HepG2 (cell line): ENCODE data around the gene SGSM1. TPM values are rescaled to one million over a fixed set of nuclear protein-coding genes. Genes with fewer than 3 reads are reported as not detected.

ENCODE experiments used
- ATAC-seq: fragments of 200-7000 bp; cut with Tn5 transposase; 3 replicates; pipeline ENCODE4 v1.9.1; 2020; ENCODE audit warnings: mild to moderate bottlenecking, moderate library complexity
- BruUV-seq: library from RNA; stranded (reverse); fragments of 400-500 nt; replicated peaks from 2 replicates; lab custom pipeline; 2021; lab: Mats Ljungman, UMichigan
- CTCF ChIA-PET: fragments of 300-600 bp; formaldehyde crosslinking; extraction: SDS; loops from one replicate; lab custom pipeline; 2021; ENCODE audit warnings: low total read pairs, inconsistent platforms, low intra/inter-chr PET ratio; lab: Yijun Ruan, JAX
- POLR2A ChIA-PET: fragments of 350-600 bp; sonication (Branson Sonifier 250); formaldehyde crosslinking; loops from one replicate; lab custom pipeline; 2020; ENCODE audit warnings: antibody characterized with exemption, inconsistent platforms; lab: Yijun Ruan, JAX
- DNase-seq: peaks from one replicate; pipeline ENCODE4 v3.0.0-alpha.2; 2015; ENCODE audit warnings: low spot score
- FAIRE-seq: peaks from 3 replicates; lab custom pipeline; 2011; peaks lifted over from hg19 to GRCh38; lab: Jason Lieb, UNC
- H2AFZ ChIP-seq: one replicate; pipeline ENCODE4 v1.6.1; 2011; ENCODE audit warnings: low read length, inconsistent platforms
- H3K27ac ChIP-seq: fragments of 300-600 bp; 3 replicates; pipeline ENCODE4 v1.8.0; 2011; ENCODE audit warnings: mixed run types, mild to moderate bottlenecking, mixed read lengths, low read length, inconsistent platforms; ENCODE audit not compliant: insufficient read depth; ENCODE audit errors: extremely low read length
- H3K27me3 ChIP-seq, 2 experiments: fragments of 200-600 bp in 1 of 2; 2 replicates in 1 of 2; 3 replicates in 1 of 2; pipeline versions ENCODE4 v1.6.0 to v1.8.0; 2011; ENCODE audit warnings: low read length in 2 of 2, mild to moderate bottlenecking in 2 of 2, moderate library complexity in 2 of 2, inconsistent platforms in 1 of 2; ENCODE audit not compliant: insufficient read depth in 2 of 2, control insufficient read depth in 1 of 2
- H3K36me3 ChIP-seq, 2 experiments: fragments of 200-600 bp in 1 of 2; replicated peaks in 1 of 2; 2 replicates in 1 of 2; 3 replicates in 1 of 2; pipeline versions ENCODE4 v1.5.1 to v1.8.0; 2011; ENCODE audit warnings: low read length in 2 of 2, inconsistent platforms in 1 of 2; ENCODE audit not compliant: insufficient read depth in 2 of 2, control insufficient read depth in 1 of 2
- H3K4me1 ChIP-seq: 2 replicates; pipeline ENCODE4 v1.5.1; 2012; ENCODE audit warnings: low read length, inconsistent platforms; ENCODE audit not compliant: insufficient read depth
- H3K4me2 ChIP-seq: 2 replicates; pipeline ENCODE4 v1.6.0; 2011; ENCODE audit warnings: low read depth, low read length, inconsistent platforms
- H3K4me3 ChIP-seq, 3 experiments: fragments of 200-600 bp in 1 of 3; sonication (generic), shearing (Covaris generic) in 1 of 3; replicated peaks in 1 of 3; 2 replicates each; pipeline ENCODE4 v1.5.1; 2011 to 2016; ENCODE audit warnings: low read length in 3 of 3, inconsistent platforms in 2 of 3, low read depth in 2 of 3, mild to moderate bottlenecking in 2 of 3, control low read depth in 1 of 3, mixed read lengths in 1 of 3; ENCODE audit not compliant: insufficient read depth in 1 of 3
- H3K79me2 ChIP-seq: one replicate; pipeline ENCODE4 v1.6.1; 2011; ENCODE audit warnings: low read length, inconsistent platforms; ENCODE audit not compliant: insufficient read depth
- H3K9ac ChIP-seq: 2 replicates; pipeline ENCODE4 v1.6.0; 2011; ENCODE audit warnings: mild to moderate bottlenecking, low read depth, low read length, inconsistent platforms; ENCODE audit not compliant: insufficient read depth
- H3K9me3 ChIP-seq: 2 replicates; pipeline ENCODE4 v1.5.1; 2012; ENCODE audit warnings: mild to moderate bottlenecking, low read length
- H4K20me1 ChIP-seq: 2 replicates; pipeline ENCODE4 v1.6.0; 2011; ENCODE audit warnings: inconsistent platforms, mild to moderate bottlenecking, low read length, moderate library complexity; ENCODE audit not compliant: insufficient read depth
- CBX2 ChIP-seq, 2 experiments: fragments of 200-600 bp in 1 of 2; sonication (generic); formaldehyde crosslinking in 1 of 2; IDR thresholded peaks; 2 replicates each; pipeline versions ENCODE4 v1.7.0 to v1.8.1; 2018 to 2022; ENCODE audit warnings: low read depth in 2 of 2, low read length in 1 of 2, mild to moderate bottlenecking in 1 of 2, missing genetic modification reagents in 1 of 2
- CCAR2 ChIP-seq: fragments of 200-400 bp; formaldehyde crosslinking; optimal IDR thresholded peaks from 2 replicates; pipeline ENCODE3; 2018; ENCODE audit warnings: low read depth, mild to moderate bottlenecking, low read length, moderate library complexity
- DMTF1 ChIP-seq: sonication (generic); formaldehyde crosslinking; IDR thresholded peaks from 2 replicates; pipeline ENCODE4 v1.4.0; 2020; ENCODE audit warnings: mild to moderate bottlenecking, missing genetic modification reagents
- IKZF4 ChIP-seq: sonication (generic); formaldehyde crosslinking; IDR thresholded peaks from 2 replicates; pipeline ENCODE4 v1.5.1; 2020; ENCODE audit warnings: borderline replicate concordance, mild to moderate bottlenecking, low read depth, missing genetic modification reagents; ENCODE audit errors: not compliant biosample characterization
- RAD51 ChIP-seq: fragments of 450-650 bp; IDR thresholded peaks from 2 replicates; pipeline ENCODE4 v1.6.1; 2016; ENCODE audit warnings: borderline replicate concordance
- SP2 ChIP-seq: sonication (generic); formaldehyde crosslinking; IDR thresholded peaks from 2 replicates; pipeline ENCODE4 v1.5.1; 2020; ENCODE audit warnings: mild to moderate bottlenecking, missing genetic modification reagents
- SRF ChIP-seq: IDR thresholded peaks from 2 replicates; pipeline ENCODE4 v1.6.1; 2011; ENCODE audit warnings: mild to moderate bottlenecking, low read depth, low read length, moderate library complexity
- STAT5B ChIP-seq: sonication (generic); formaldehyde crosslinking; IDR thresholded peaks from 2 replicates; pipeline ENCODE4 v1.4.0; 2020; ENCODE audit warnings: missing genetic modification reagents
- YEATS2 ChIP-seq: sonication (generic); formaldehyde crosslinking; IDR thresholded peaks from 2 replicates; pipeline ENCODE4 v1.4.0; 2020; ENCODE audit warnings: missing genetic modification reagents, borderline replicate concordance
- ZMAT3 ChIP-seq: sonication (generic); formaldehyde crosslinking; conservative IDR thresholded peaks from 2 replicates; pipeline ENCODE4 v1.7.0; 2021; ENCODE audit warnings: missing genetic modification reagents
- ZNF138 ChIP-seq: sonication (generic); formaldehyde crosslinking; IDR thresholded peaks from 2 replicates; pipeline ENCODE4 v1.5.0; 2020; ENCODE audit warnings: mild to moderate bottlenecking, low read depth, missing genetic modification reagents
- ZNF17 ChIP-seq: sonication (generic); formaldehyde crosslinking; IDR thresholded peaks from 2 replicates; pipeline ENCODE4 v1.5.0; 2020; ENCODE audit warnings: mild to moderate bottlenecking, missing genetic modification reagents
- ZNF451 ChIP-seq: sonication (generic); formaldehyde crosslinking; IDR thresholded peaks from 2 replicates; pipeline ENCODE4 v1.5.0; 2020; ENCODE audit warnings: mild to moderate bottlenecking, missing genetic modification reagents
- ZNF543 ChIP-seq: sonication (generic); formaldehyde crosslinking; IDR thresholded peaks from 2 replicates; pipeline ENCODE4 v1.4.0; 2020; ENCODE audit warnings: mild to moderate bottlenecking, missing genetic modification reagents
- ZNF703 ChIP-seq: sonication (generic); formaldehyde crosslinking; IDR thresholded peaks from 2 replicates; pipeline ENCODE4 v1.5.1; 2020; ENCODE audit warnings: missing genetic modification reagents, mild to moderate bottlenecking, moderate library complexity, borderline replicate concordance
- WGBS: methylation state at CpG from one replicate; pipeline ENCODE4 v1.1.6; 2017; ENCODE audit warnings: low lambda C conversion rate; 5-methylcytosine and 5-hydroxymethylcytosine counted together
- in situ Hi-C: cut with HindIII; loops from 2 replicates; pipeline ENCODE4 v1.10.0; 2017; ENCODE audit warnings: low pct_unique_long_range_greater_than_20kb; ENCODE audit not compliant: extremely low pct_ligation_motif_present
- intact Hi-C: fragments of 100-400 bp; cut with micrococcal nuclease; formaldehyde crosslinking; loops from one replicate; pipeline ENCODE4 v1.10.0; 2022; ENCODE audit not compliant: unreplicated experiment
- polyA plus RNA-seq, 8 experiments: library from polyadenylated mRNA; depleted of rRNA in 3 of 8; stranded (reverse) in 7 of 8; unstranded in 1 of 8; fragments of >200 nt; fragmentation: Illumina TruSeq in 4 of 8; extraction: Trizol in 4 of 8; gene quantifications; 2 replicates each; pipeline versions ENCODE4 v1.2.1 to v1.2.3, GENCODE V29; 2011 to 2016; ENCODE audit warnings: low read depth in 4 of 8, missing spikeins in 1 of 8, mixed read lengths in 1 of 8; ENCODE audit not compliant: insufficient read depth in 1 of 8
- total RNA-seq, 5 experiments: library from RNA; depleted of rRNA; stranded (reverse); fragments of >200 nt; fragmentation: Illumina TruSeq; extraction: Trizol; gene quantifications; 2 replicates each; pipeline ENCODE4 v1.2.3, GENCODE V29; 2016; ENCODE audit warnings: low read depth in 1 of 5
- TF ChIP-seq, protein P1 (sequence below): sonication (generic); formaldehyde crosslinking; IDR thresholded peaks from 2 replicates; pipeline ENCODE4 v1.4.0; 2020; ENCODE audit warnings: missing genetic modification reagents

The SGSM1 gene
- total and polyA plus RNA-seq, 2 of the 13 experiments (the other 11 are each of a cell fraction or from before 2014, with no cell fraction given): 0.07 TPM; not detected in 1

DNA sequence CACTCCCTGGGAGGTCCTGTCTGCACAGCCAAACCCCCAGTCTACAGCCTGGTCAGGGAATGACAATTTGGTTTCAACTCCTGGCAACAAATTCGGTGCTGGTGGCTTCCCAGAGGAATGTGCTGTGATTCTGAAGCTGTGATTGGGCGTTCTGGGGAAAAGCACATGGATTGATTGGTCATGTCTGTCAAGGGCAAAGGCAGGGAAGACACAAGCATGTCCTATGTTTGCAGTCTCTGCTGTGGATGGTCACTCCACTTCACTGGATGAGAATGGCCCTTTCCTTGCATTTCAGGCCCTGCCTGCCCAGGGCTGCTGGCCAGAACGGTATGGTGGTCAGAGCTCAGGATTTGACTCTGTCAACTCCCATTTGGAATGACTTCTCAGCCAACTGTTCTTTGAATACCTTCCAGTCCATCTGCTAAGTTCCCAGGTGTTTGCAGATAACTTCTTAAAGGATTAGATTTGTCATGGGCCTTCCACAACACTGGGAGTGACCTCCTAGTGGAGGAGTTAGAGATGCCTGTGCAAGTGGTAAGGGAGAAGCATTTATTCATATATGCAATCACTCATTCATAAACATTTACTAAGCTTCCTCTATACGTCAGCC is 42.7 kb downstream of the SGSM1 start:
- H3K9ac ChIP-seq: no peak overlapping the region
- peaks cover 0 to 8% of the 10 kb centered on the region in 2 experiments; a peak in 1 of 5 replicates for H3K27me3 ChIP-seq
- no peak overlapping the region for H3K4me3 ChIP-seq
- no peaks in the 10 kb centered on the region for H4K20me1 ChIP-seq
- no peak overlapping the region for H3K4me2 ChIP-seq
- intact Hi-C loops (loop anchor here (2.0 kb wide), 1 partner anchor 78 kb away; no protein-coding TSS in a partner anchor), in situ Hi-C loops (loop anchor here (5.0 kb wide), 1 partner anchor 76 kb away; the partner anchor contains the start of gene PIWIL3)
- no peaks in the 10 kb centered on the region for H3K9me3 ChIP-seq
- 17% methylated on average over 4 of the region's 4 CpGs for WGBS
- no TSS peak for BruUV-seq
- no peak overlapping the region for H2AFZ ChIP-seq
- no peaks in the 10 kb centered on the region for H3K79me2 ChIP-seq
- TF ChIP-seq CBX2 (IDR thresholded peaks at IDR 0.05; ENCODE audit: low read depth, low read length): no peak
- no peak for TF ChIP-seq CBX2 (CRISPR knock-in tag; IDR thresholded peaks at IDR 0.05; ENCODE audit: low read depth)
- TF ChIP-seq ZNF451 (CRISPR knock-in tag): no peak
- no peak for TF ChIP-seq DMTF1 (CRISPR knock-in tag)
- TF ChIP-seq, protein P1, sequence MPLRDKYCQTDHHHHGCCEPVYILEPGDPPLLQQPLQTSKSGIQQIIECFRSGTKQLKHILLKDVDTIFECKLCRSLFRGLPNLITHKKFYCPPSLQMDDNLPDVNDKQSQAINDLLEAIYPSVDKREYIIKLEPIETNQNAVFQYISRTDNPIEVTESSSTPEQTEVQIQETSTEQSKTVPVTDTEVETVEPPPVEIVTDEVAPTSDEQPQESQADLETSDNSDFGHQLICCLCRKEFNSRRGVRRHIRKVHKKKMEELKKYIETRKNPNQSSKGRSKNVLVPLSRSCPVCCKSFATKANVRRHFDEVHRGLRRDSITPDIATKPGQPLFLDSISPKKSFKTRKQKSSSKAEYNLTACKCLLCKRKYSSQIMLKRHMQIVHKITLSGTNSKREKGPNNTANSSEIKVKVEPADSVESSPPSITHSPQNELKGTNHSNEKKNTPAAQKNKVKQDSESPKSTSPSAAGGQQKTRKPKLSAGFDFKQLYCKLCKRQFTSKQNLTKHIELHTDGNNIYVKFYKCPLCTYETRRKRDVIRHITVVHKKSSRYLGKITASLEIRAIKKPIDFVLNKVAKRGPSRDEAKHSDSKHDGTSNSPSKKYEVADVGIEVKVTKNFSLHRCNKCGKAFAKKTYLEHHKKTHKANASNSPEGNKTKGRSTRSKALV (CRISPR knock-in tag): no peak
- no peak for TF ChIP-seq ZMAT3 (CRISPR knock-in tag)
- TF ChIP-seq SP2 (CRISPR knock-in tag): no peak
- TF ChIP-seq SRF: no peak
- TF ChIP-seq YEATS2 (CRISPR knock-in tag): no peak
- no peak for TF ChIP-seq ZNF703 (CRISPR knock-in tag)
- no peak for TF ChIP-seq RAD51
- no peak for TF ChIP-seq ZNF543 (CRISPR knock-in tag)
- TF ChIP-seq STAT5B: no peak
- TF ChIP-seq ZNF138 (CRISPR knock-in tag): no peak
- TF ChIP-seq IKZF4 (CRISPR knock-in tag): no peak
- no peak for TF ChIP-seq ZNF17 (CRISPR knock-in tag)
- TF ChIP-seq CCAR2: no peak
- FAIRE-seq: no peak
- no peaks in the 10 kb centered on the region for H3K36me3 ChIP-seq
- ChIA-PET CTCF (no interaction called here), POLR2A (no interaction called here)
- no peaks in the 10 kb centered on the region for H3K4me1 ChIP-seq
- DNase-seq: no peak
- ATAC-seq: no peak
- no peak overlapping the region for H3K27ac ChIP-seq
